Peyer's patch (tissue), 4 donors: Measurements from ENCODE around the gene BMPR1B. TPM values are rescaled to one million over a fixed set of nuclear protein-coding genes. Genes with fewer than 3 reads are reported as not detected.

Source experiments
- DNase-seq, 3 donors: peaks; one replicate each; pipeline ENCODE4 v3.0.0-alpha.2; 2017 to 2019
- H3K27ac ChIP-seq, 4 donors: fragments of 200-600 bp; sonication (generic); one replicate each; pipeline ENCODE4 v1.5.1; 2016 to 2019
- H3K27me3 ChIP-seq, 2 donors: fragments of 200-600 bp; sonication (generic); one replicate each; pipeline ENCODE4 v1.5.1; 2019
- H3K36me3 ChIP-seq, 3 donors: fragments of 200-600 bp; sonication (generic); one replicate each; pipeline ENCODE4 v1.5.1; 2016 to 2019
- H3K4me1 ChIP-seq, 4 donors: fragments of 200-600 bp; sonication (generic); one replicate each; pipeline ENCODE4 v1.5.1; 2016 to 2019
- H3K4me3 ChIP-seq, 4 donors: fragments of 200-600 bp; sonication (generic); 1 replicate in 3 of 4; 2 replicates in 1 of 4; pipeline ENCODE4 v1.5.1; 2016 to 2019; ENCODE audit warnings: mild to moderate bottlenecking in 1 of 4
- H3K9me3 ChIP-seq, 4 donors: fragments of 200-600 bp; sonication (generic); one replicate each; pipeline ENCODE4 v1.5.1; 2016 to 2019; ENCODE audit warnings: mild to moderate bottlenecking in 1 of 4
- CTCF ChIP-seq, 6 experiments: fragments of 450-650 bp in 4 of 6; fragments of 200-600 bp in 2 of 6; sonication (generic) in 1 of 6; IDR thresholded peaks; one replicate each; pipeline ENCODE4 v1.5.1; 2017 to 2019; ENCODE audit warnings: antibody characterized with exemption in 6 of 6, mild to moderate bottlenecking in 3 of 6, moderate library complexity in 1 of 6
- POLR2A ChIP-seq, 2 donors: fragments of 450-650 bp; IDR thresholded peaks; one replicate each; pipeline ENCODE4 v1.5.1; 2017; ENCODE audit warnings: antibody characterized with exemption in 2 of 2, mild to moderate bottlenecking in 2 of 2, moderate library complexity in 2 of 2
- total RNA-seq, 4 donors: library from RNA; depleted of rRNA; stranded (reverse); fragments of >200 nt; gene quantifications; one replicate each; pipeline ENCODE4 v1.1.0, GENCODE V29; 2016

The BMPR1B gene
- total RNA-seq, 4 donors from 2014 or later = not detected

GRCh38 chr4:94905511-94905910 is 147.8 kb downstream of the BMPR1B start:
- Histone ChIP-seq H3K4me1 (no peaks in the 10 kb centered on the region), H3K36me3 (no peaks in the 10 kb centered on the region), H3K9me3 (no peaks in the 10 kb centered on the region), H3K27me3 (no peaks in the 10 kb centered on the region), H3K4me3 (no peak overlapping the region), H3K27ac (no peak overlapping the region)
- DNase-seq = no peak
- no peak for TF ChIP-seq CTCF (IDR thresholded peaks at IDR 0.05)
- TF ChIP-seq POLR2A (IDR thresholded peaks at IDR 0.05) = no peak

GRCh38 chr4:94909645-94910044 is 151.9 kb downstream of the BMPR1B start:
- Histone ChIP-seq H3K27ac (no peak overlapping the region), H3K36me3 (no peaks in the 10 kb centered on the region), H3K27me3 (no peaks in the 10 kb centered on the region), H3K9me3 (no peaks in the 10 kb centered on the region), H3K4me3 (no peak overlapping the region), H3K4me1 (no peaks in the 10 kb centered on the region)
- no peak for DNase-seq
- TF ChIP-seq CTCF (IDR thresholded peaks at IDR 0.05) (no peak), POLR2A (IDR thresholded peaks at IDR 0.05) (no peak)

- no peaks in the 10 kb centered on the region for H3K9me3 ChIP-seq
- no peaks in the 10 kb centered on the region for H3K36me3 ChIP-seq
- no peaks in the 10 kb centered on the region for H3K27me3 ChIP-seq
- no peak overlapping the region for H3K4me3 ChIP-seq
- no peaks in the 10 kb centered on the region for H3K4me1 ChIP-seq
- TF ChIP-seq POLR2A (IDR thresholded peaks at IDR 0.05) = no peak
- TF ChIP-seq CTCF (IDR thresholded peaks at IDR 0.05) = no peak
- no peak overlapping the region for H3K27ac ChIP-seq
- DNase-seq = no peak
These were observed 153.4 kb downstream of the BMPR1B start for GRCh38 chr4:94911106-94911505.

GRCh38 chr4:94912606-94913005 is 154.9 kb downstream of the BMPR1B start:
- Histone ChIP-seq H3K4me1 (no peaks in the 10 kb centered on the region), H3K4me3 (no peak overlapping the region), H3K27ac (no peak overlapping the region), H3K27me3 (no peaks in the 10 kb centered on the region), H3K9me3 (no peaks in the 10 kb centered on the region), H3K36me3 (no peaks in the 10 kb centered on the region)
- no peak for DNase-seq
- no peak for TF ChIP-seq POLR2A (IDR thresholded peaks at IDR 0.05)
- TF ChIP-seq CTCF (IDR thresholded peaks at IDR 0.05) = no peak

GRCh38 chr4:94913316-94913715 is 155.6 kb downstream of the BMPR1B start:
- no peak overlapping the region for H3K27ac ChIP-seq
- DNase-seq = no peak
- H3K9me3 ChIP-seq = no peaks in the 10 kb centered on the region
- H3K4me3 ChIP-seq = no peak overlapping the region
- H3K27me3 ChIP-seq = no peaks in the 10 kb centered on the region
- H3K36me3 ChIP-seq = no peaks in the 10 kb centered on the region
- H3K4me1 ChIP-seq = no peaks in the 10 kb centered on the region
- TF ChIP-seq POLR2A (IDR thresholded peaks at IDR 0.05) (no peak), CTCF (IDR thresholded peaks at IDR 0.05) (no peak)

- TF ChIP-seq POLR2A (IDR thresholded peaks at IDR 0.05) = no peak
- TF ChIP-seq CTCF (IDR thresholded peaks at IDR 0.05) = no peak
- no peak for DNase-seq
These were observed 159.4 kb downstream of the BMPR1B start for GRCh38 chr4:94917146-94917545.

More at GRCh38 chr4:94917146-94917545, 159.4 kb downstream of the BMPR1B start:
- no peaks in the 10 kb centered on the region for H3K9me3 ChIP-seq
- no peak overlapping the region for H3K27ac ChIP-seq
- no peaks in the 10 kb centered on the region for H3K4me1 ChIP-seq
- no peak overlapping the region for H3K4me3 ChIP-seq
- H3K27me3 ChIP-seq = no peaks in the 10 kb centered on the region
- H3K36me3 ChIP-seq = no peaks in the 10 kb centered on the region
